K562 (cell line): ENCODE measurements around the gene GPR35. TPM values are rescaled to one million over a fixed set of nuclear protein-coding genes. Genes with fewer than 3 reads are reported as not detected.
A peak's percentile ranks its signal among the peaks of the same experiment; 100 is the strongest.

Experiments
- AFF4 ChIP-seq: sonication (generic); formaldehyde crosslinking; IDR thresholded peaks from 2 replicates; pipeline ENCODE4 v1.8.0; 2023; ENCODE audit warnings: mild to moderate bottlenecking, missing genetic modification reagents
- E2F8 ChIP-seq: fragments of 450-650 bp; IDR thresholded peaks from 2 replicates; pipeline ENCODE4 v1.7.1; 2018; ENCODE audit warnings: mild to moderate bottlenecking, low read depth; ENCODE audit not compliant: partially characterized antibody
- IRF1 ChIP-seq: sonication (generic); formaldehyde crosslinking; IDR thresholded peaks from 2 replicates; pipeline ENCODE4 v1.8.0; 2022; ENCODE audit warnings: missing genetic modification reagents, mild to moderate bottlenecking, borderline replicate concordance
- MIER1 ChIP-seq: fragments of 450-650 bp; IDR thresholded peaks from 2 replicates; pipeline ENCODE4 v1.6.1; 2016; ENCODE audit warnings: antibody characterized with exemption, mild to moderate bottlenecking, low read depth
- NCOA4 ChIP-seq: fragments of 450-650 bp; IDR thresholded peaks from 2 replicates; pipeline ENCODE4 v1.6.1; 2018; ENCODE audit warnings: mild to moderate bottlenecking; ENCODE audit not compliant: partially characterized antibody
- NEUROD1 ChIP-seq: fragments of 150-350 bp; IDR thresholded peaks from 2 replicates; pipeline ENCODE4 v1.6.1; 2014; ENCODE audit warnings: borderline replicate concordance, low read length, low read depth; ENCODE audit not compliant: partially characterized antibody
- NFIC ChIP-seq: fragments of 450-650 bp; IDR thresholded peaks from 2 replicates; pipeline ENCODE4 v1.6.1; 2017; ENCODE audit warnings: mild to moderate bottlenecking, inconsistent platforms
- RAD51 ChIP-seq: fragments of 450-650 bp; IDR thresholded peaks from 2 replicates; pipeline ENCODE4 v1.7.1; 2016; ENCODE audit warnings: low read depth, mild to moderate bottlenecking, borderline replicate concordance
- RUNX1 ChIP-seq: sonication (generic); IDR thresholded peaks from 2 replicates; pipeline ENCODE4 v1.6.1; 2016; ENCODE audit warnings: antibody characterized with exemption, low read depth
- SMAD2 ChIP-seq: fragments of 150-350 bp; IDR thresholded peaks from 2 replicates; pipeline ENCODE4 v1.6.1; 2014; ENCODE audit warnings: low read depth, mild to moderate bottlenecking, low read length
- TFAM ChIP-seq: fragments of 250-450 bp; sonication (Bioruptor Pico); conservative IDR thresholded peaks from 2 replicates; pipeline ENCODE4 v1.5.0; 2021; ENCODE audit warnings: mild to moderate bottlenecking, moderate library complexity
- ZNF212 ChIP-seq: fragments of 450-650 bp; formaldehyde crosslinking; IDR thresholded peaks from 2 replicates; pipeline ENCODE4 v1.4.0; 2020; ENCODE audit warnings: mild to moderate bottlenecking
- ZNF586 ChIP-seq: fragments of 450-650 bp; formaldehyde crosslinking; conservative IDR thresholded peaks from 2 replicates; pipeline ENCODE4 v1.4.0; 2020; ENCODE audit warnings: mild to moderate bottlenecking, moderate library complexity
- ZNF668 ChIP-seq: fragments of 250-450 bp; sonication (Bioruptor Pico); IDR thresholded peaks from 2 replicates; pipeline ENCODE4 v1.8.0; 2022; ENCODE audit warnings: mild to moderate bottlenecking, inconsistent platforms
- polyA plus RNA-seq, 8 experiments: library from polyadenylated mRNA; depleted of rRNA in 4 of 8; stranded (reverse) in 5 of 8; unstranded in 3 of 8; fragments of >200 nt; fragmentation: Nextera tagmentation in 2 of 8; fragmentation: Illumina TruSeq in 1 of 8; extraction: Ambion mirVana in 2 of 8; extraction: Trizol in 1 of 8; gene quantifications; 2 replicates each; pipeline versions ENCODE4 v1.2.1 to v1.2.3, GENCODE V29; 2011 to 2014; ENCODE audit warnings: inconsistent platforms in 1 of 8, missing spikeins in 1 of 8
- total RNA-seq, 7 experiments: library from RNA; depleted of rRNA in 6 of 7; stranded (reverse); fragments of >200 nt in 6 of 7; fragmentation: Illumina TruSeq in 2 of 7; extraction: Trizol in 2 of 7; gene quantifications; 2 replicates each; pipeline versions ENCODE4 v1.2.1 to v1.2.3, GENCODE V29; 2011 to 2021; ENCODE audit warnings: low replicate concordance in 1 of 7
- TF ChIP-seq, protein P1 (sequence below): fragments of 250-450 bp; sonication (Bioruptor Pico); IDR thresholded peaks from 2 replicates; pipeline ENCODE4 v1.4.0; 2020; ENCODE audit warnings: mild to moderate bottlenecking, moderate library complexity, borderline replicate concordance
- TF ChIP-seq, protein P2 (sequence below): sonication (generic); formaldehyde crosslinking; IDR thresholded peaks from 2 replicates; pipeline ENCODE4 v1.8.1; 2022; ENCODE audit warnings: missing genetic modification reagents

Gene GPR35
- total and polyA plus RNA-seq, 9 of the 15 experiments (the other 6 are each of a cell fraction or from before 2014, with no cell fraction given) = 0.04 to 0.50 (median 0.29) TPM; not detected in 3

DNA sequence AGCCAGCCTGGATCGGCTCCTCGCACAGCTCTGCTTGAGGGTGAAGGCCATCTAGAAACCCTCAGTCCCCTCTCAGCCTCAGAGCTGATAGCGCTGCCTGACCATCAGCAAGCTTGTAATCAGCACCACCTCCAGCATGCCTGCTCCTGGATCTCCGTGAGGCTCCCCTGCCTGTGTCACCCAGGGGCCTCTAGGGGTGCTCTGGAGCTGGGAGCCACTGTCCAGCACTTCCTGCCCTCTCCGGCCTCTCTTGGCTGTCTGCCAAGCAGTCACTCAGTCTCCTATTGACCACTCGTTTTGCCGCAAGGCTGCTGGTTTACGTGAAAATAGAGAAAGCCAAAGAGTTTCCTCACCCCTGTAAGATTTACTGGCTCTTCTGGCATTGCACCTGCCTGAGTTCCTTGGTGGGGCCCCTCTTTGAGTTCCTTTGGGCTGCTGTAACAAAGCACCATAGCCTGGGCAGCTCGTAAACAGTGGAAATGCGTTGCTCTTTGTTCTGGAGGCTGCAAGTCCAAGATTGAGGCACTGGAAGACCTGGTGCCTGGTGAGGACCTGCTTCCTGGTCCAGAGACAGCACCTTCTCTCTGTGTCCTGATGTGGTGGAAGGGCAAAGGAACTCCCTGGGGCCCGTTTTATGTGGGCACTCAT lies 20.9 kb upstream of the GPR35 start (continued):
- no peak for TF ChIP-seq IRF1 (CRISPR knock-in tag)
- no peak for TF ChIP-seq NCOA4
- no peak for TF ChIP-seq ZNF586 (CRISPR knock-in tag)
- TF ChIP-seq NEUROD1 = peak; percentile 20
- TF ChIP-seq NFIC = peak; percentile 100
- TF ChIP-seq ZNF668 (CRISPR knock-in tag) = no peak
- TF ChIP-seq, protein P1, sequence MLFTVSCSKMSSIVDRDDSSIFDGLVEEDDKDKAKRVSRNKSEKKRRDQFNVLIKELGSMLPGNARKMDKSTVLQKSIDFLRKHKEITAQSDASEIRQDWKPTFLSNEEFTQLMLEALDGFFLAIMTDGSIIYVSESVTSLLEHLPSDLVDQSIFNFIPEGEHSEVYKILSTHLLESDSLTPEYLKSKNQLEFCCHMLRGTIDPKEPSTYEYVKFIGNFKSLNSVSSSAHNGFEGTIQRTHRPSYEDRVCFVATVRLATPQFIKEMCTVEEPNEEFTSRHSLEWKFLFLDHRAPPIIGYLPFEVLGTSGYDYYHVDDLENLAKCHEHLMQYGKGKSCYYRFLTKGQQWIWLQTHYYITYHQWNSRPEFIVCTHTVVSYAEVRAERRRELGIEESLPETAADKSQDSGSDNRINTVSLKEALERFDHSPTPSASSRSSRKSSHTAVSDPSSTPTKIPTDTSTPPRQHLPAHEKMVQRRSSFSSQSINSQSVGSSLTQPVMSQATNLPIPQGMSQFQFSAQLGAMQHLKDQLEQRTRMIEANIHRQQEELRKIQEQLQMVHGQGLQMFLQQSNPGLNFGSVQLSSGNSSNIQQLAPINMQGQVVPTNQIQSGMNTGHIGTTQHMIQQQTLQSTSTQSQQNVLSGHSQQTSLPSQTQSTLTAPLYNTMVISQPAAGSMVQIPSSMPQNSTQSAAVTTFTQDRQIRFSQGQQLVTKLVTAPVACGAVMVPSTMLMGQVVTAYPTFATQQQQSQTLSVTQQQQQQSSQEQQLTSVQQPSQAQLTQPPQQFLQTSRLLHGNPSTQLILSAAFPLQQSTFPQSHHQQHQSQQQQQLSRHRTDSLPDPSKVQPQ (CRISPR knock-in tag) = no peak
- TF ChIP-seq RAD51 = no peak
- no peak for TF ChIP-seq TFAM (CRISPR knock-in tag)
- no peak for TF ChIP-seq ZNF212 (CRISPR knock-in tag)
- peak; percentile 31 for TF ChIP-seq E2F8
- TF ChIP-seq RUNX1 = no peak
- no peak for TF ChIP-seq SMAD2
- no peak for TF ChIP-seq MIER1
- TF ChIP-seq AFF4 (CRISPR knock-in tag) = no peak
- TF ChIP-seq, protein P2, sequence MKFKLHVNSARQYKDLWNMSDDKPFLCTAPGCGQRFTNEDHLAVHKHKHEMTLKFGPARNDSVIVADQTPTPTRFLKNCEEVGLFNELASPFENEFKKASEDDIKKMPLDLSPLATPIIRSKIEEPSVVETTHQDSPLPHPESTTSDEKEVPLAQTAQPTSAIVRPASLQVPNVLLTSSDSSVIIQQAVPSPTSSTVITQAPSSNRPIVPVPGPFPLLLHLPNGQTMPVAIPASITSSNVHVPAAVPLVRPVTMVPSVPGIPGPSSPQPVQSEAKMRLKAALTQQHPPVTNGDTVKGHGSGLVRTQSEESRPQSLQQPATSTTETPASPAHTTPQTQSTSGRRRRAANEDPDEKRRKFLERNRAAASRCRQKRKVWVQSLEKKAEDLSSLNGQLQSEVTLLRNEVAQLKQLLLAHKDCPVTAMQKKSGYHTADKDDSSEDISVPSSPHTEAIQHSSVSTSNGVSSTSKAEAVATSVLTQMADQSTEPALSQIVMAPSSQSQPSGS (CRISPR knock-in tag) = no peak
